Large intestine (tissue), 12 donors: ENCODE data around the gene GBX1. TPM values are rescaled to one million over a fixed set of nuclear protein-coding genes. Genes with fewer than 3 reads are reported as not detected.

Experiments used
- DNase-seq, 2 donors: peaks; one replicate each; pipeline versions ENCODE4 v3.0.0 to v3.0.0-alpha.2; 2013
- H3K27ac ChIP-seq: one replicate; pipeline ENCODE4 v1.5.1; 2013; ENCODE audit warnings: low read length
- H3K27me3 ChIP-seq: 2 replicates; pipeline ENCODE4 v1.6.1; 2013; ENCODE audit warnings: low read length; ENCODE audit not compliant: control insufficient read depth, insufficient read depth
- H3K36me3 ChIP-seq: 2 replicates; pipeline ENCODE4 v1.6.1; 2013; ENCODE audit warnings: low read length; ENCODE audit not compliant: control insufficient read depth, insufficient read depth
- H3K4me1 ChIP-seq: one replicate; pipeline ENCODE4 v1.6.1; 2013; ENCODE audit warnings: low read length; ENCODE audit not compliant: control insufficient read depth, insufficient read depth
- H3K4me3 ChIP-seq: one replicate; pipeline ENCODE4 v1.5.1; 2013; ENCODE audit warnings: low read length
- H3K9me3 ChIP-seq: one replicate; pipeline ENCODE4 v1.6.1; 2013; ENCODE audit warnings: mild to moderate bottlenecking, low read depth, low read length, moderate library complexity; ENCODE audit not compliant: control insufficient read depth
- WGBS: methylation state at CpG from one replicate; pipeline ENCODE4 v1.1.5; 2013; ENCODE audit warnings: low lambda C conversion rate; ENCODE audit not compliant: insufficient coverage; 5-methylcytosine and 5-hydroxymethylcytosine counted together
- long read RNA-seq, 11 donors: transcript quantifications; one replicate each; lab custom pipeline, GENCODE V29; 2026
- polyA plus RNA-seq: library from polyadenylated mRNA; unstranded; fragments of 120-200 nt; gene quantifications from one replicate; pipeline ENCODE4 v1.2.1, GENCODE V29; 2013

The GBX1 gene
- polyA plus RNA-seq = 0.07 TPM
- long read RNA-seq, donor 1 = 0 reads
- long read RNA-seq, donor 2 = 0 reads
- long read RNA-seq, donor 3 = 0 reads
- long read RNA-seq, donor 4 = 0 reads
- long read RNA-seq, donor 5 = 0 reads
- long read RNA-seq, donor 6 = 0 reads
- long read RNA-seq, donor 7 = 0 reads
- long read RNA-seq, donor 8 = 0 reads
- long read RNA-seq, donor 9 = 0 reads
- long read RNA-seq, donor 10 = 0 reads
- long read RNA-seq, donor 11 = 0 reads

GRCh38 chr7:151167197-151167961 lies at the start of gene GBX1:
Gene GBX1 (minus strand): TSS chr7:151167694. CDS start chr7:151167548, 146 bp downstream.
- H3K27me3 ChIP-seq = peaks cover 73% of the 10 kb centered on the region
- peak in 1 of 2 donors; percentile 22 for DNase-seq

DNA sequence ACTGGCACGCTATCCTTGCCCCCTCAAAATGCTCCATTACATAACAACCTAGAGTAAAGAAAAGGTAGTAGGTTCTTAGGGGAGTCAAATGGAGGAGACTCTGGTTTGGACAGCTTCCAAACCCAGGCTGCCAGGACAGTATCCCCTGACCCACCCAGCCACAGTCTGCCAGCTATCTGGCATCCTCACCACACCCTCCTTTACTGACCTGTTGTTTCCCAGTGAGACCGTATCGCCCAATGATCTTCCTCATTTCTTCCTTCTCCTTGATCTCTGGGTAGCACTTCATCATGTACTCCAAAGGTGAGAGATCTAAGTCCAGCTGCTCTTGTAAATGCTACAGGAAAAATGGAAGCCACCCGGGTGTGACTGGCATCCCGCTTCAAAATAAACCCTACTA lies 47.9 kb upstream of the GBX1 start:
- no peaks in the 10 kb centered on the region for H3K4me1 ChIP-seq
- H3K4me3 ChIP-seq = no peak overlapping the region
- H3K9me3 ChIP-seq = no peaks in the 10 kb centered on the region
- no peaks in the 10 kb centered on the region for H3K27me3 ChIP-seq
- H3K27ac ChIP-seq = no peak overlapping the region
- DNase-seq = no peak
- peaks cover 66% of the 10 kb centered on the region for H3K36me3 ChIP-seq
- no CpG with 5 or more reads among the region's 5 CpGs for WGBS

More at GRCh38 chr7:151167197-151167961, at the start of gene GBX1:
- H3K27ac ChIP-seq = no peak within 1 kb of the TSS
- WGBS = no CpG with 5 or more reads among the region's 101 CpGs
- H3K36me3 ChIP-seq = no peaks in the 10 kb centered on the region
- no peak within 1 kb of the TSS for H3K4me3 ChIP-seq
- H3K9me3 ChIP-seq = no peaks in the 10 kb centered on the region
- H3K4me1 ChIP-seq = peaks cover 3% of the 10 kb centered on the region

- no peaks in the 10 kb centered on the region for H3K4me1 ChIP-seq
- H3K36me3 ChIP-seq = peaks cover 60% of the 10 kb centered on the region
- no peak overlapping the region for H3K4me3 ChIP-seq
- no peak overlapping the region for H3K27ac ChIP-seq
- no peak for DNase-seq
- no peaks in the 10 kb centered on the region for H3K27me3 ChIP-seq
- H3K9me3 ChIP-seq = no peaks in the 10 kb centered on the region
- WGBS = no CpG with 5 or more reads among the region's 3 CpGs
Observed at GRCh38 chr7:151213826-151214225, 46.3 kb upstream of the GBX1 start.

DNA sequence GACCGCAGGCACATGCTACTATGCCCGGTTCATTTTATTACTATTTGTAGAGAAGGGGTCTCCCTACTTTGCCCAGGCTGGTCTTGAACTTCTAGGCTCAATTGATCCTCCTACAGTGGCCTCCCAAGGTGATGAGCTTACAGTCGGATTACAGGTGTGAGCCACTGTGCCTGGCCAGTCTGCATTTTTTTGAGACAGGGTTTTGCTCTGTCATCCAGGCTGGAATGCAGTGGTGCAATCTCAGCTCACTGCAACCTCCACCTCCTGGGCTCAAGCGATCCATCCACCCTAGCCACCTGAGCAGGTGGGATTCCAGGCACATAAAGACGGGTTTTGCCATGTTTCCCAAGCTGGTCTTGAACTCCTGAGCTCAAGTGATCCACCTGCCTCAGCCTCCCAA lies 45.1 kb upstream of the GBX1 start:
- WGBS = no CpG with 5 or more reads among the region's 5 CpGs
- Histone ChIP-seq H3K4me3 (no peak overlapping the region), H3K36me3 (peaks cover 48% of the 10 kb centered on the region), H3K27ac (no peak overlapping the region), H3K9me3 (no peaks in the 10 kb centered on the region), H3K27me3 (no peaks in the 10 kb centered on the region), H3K4me1 (no peaks in the 10 kb centered on the region)
- no peak for DNase-seq

DNA sequence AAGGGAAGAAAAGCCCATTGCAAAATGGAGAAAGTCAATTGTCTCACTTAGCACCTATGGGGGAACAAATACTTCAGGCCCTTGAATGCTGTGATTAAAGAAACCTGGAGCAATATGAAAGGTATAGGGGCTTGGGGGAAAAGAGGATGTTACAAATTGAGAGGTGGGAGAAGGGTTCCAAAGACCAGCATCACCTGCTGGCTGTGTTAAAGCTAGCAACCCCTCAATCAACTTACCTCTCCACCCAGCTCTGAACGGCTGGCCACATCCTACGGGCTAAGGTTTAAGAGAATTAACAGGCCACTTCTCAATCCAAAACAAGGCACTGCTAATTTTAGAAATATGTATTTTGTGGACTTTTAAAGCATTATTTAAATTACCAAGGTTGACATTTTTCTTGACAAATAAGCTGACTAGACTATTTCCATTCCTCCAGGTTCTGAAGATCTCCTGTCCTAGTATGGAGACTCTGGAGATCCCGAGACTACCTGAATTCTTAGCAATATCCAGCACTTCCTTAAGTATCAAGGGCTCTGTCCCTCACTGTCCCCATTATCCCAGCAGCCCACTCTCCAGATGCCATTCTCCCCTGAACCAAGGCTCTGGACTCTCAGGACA lies 43.8 kb upstream of the GBX1 start:
- WGBS = no CpG with 5 or more reads among the region's 3 CpGs
- Histone ChIP-seq H3K9me3 (no peaks in the 10 kb centered on the region), H3K27me3 (no peaks in the 10 kb centered on the region), H3K36me3 (peaks cover 34% of the 10 kb centered on the region), H3K4me3 (no peak overlapping the region), H3K4me1 (no peaks in the 10 kb centered on the region), H3K27ac (no peak overlapping the region)
- DNase-seq = no peak

DNA sequence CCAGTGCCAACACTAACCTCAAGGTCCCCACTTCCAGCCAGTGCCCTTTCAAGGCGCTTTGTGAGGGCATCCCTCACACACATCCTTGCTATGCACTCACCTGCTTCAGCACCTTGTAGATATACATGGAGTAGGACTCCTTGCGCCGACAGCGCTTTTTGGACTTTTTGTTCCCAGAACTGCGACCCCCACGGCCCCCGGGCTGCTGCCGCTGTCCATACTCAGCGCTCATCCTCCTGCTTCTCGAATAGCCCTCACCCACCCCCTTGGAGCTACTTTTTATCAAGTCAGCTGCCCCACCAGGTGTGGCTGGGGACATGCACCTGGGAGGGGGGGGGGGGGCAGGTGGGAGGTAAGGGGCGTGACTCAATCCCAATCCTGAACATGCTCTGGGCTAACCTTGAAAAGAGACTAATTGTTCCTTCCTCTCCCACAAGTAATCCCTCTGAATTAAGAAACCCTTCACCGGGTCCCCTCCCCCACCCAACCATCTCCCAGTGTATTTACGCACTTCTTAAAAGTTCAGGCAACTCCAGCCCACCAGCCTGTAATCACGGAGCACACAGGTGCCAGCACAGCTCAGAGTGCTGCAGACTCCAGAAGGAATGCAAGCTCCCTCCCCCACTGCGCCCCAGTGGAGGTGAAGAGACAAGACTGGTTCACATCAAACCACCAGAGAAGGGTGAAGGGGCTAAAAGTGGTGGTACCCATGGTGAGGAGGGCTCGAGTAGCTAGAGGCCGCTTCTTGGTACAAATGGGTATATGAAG lies 42.8 kb upstream of the GBX1 start, which contains the start of gene H2BK1:
TSS of gene H2BK1 (minus strand) at position 402 of the 768 bp plus-strand sequence. CDS start at position 232, 170 bp downstream.
- no peaks in the 10 kb centered on the region for H3K9me3 ChIP-seq
- H3K27me3 ChIP-seq = peaks cover 7% of the 10 kb centered on the region
- no peaks in the 10 kb centered on the region for H3K4me1 ChIP-seq
- H3K27ac ChIP-seq = no peak within 1 kb of the TSS
- H3K36me3 ChIP-seq = peaks cover 26% of the 10 kb centered on the region
- 83% methylated on average over 1 of the region's 17 CpGs for WGBS
- DNase-seq = no peak
- no peak within 1 kb of the TSS for H3K4me3 ChIP-seq

GRCh38 chr7:151209588-151209987 lies 42.1 kb upstream of the GBX1 start:
- no peak for DNase-seq
- H3K36me3 ChIP-seq = peaks cover 19% of the 10 kb centered on the region
- H3K9me3 ChIP-seq = no peaks in the 10 kb centered on the region
- no peak overlapping the region for H3K27ac ChIP-seq
- H3K4me1 ChIP-seq = no peaks in the 10 kb centered on the region
- H3K27me3 ChIP-seq = peaks cover 14% of the 10 kb centered on the region
- no CpG with 5 or more reads among the region's 6 CpGs for WGBS
- H3K4me3 ChIP-seq = no peak overlapping the region

GRCh38 chr7:151208253-151208862 lies 40.9 kb upstream of the GBX1 start:
- Histone ChIP-seq H3K27me3 (peaks cover 24% of the 10 kb centered on the region), H3K4me3 (no peak overlapping the region), H3K9me3 (no peaks in the 10 kb centered on the region), H3K27ac (no peak overlapping the region), H3K4me1 (no peaks in the 10 kb centered on the region), H3K36me3 (peaks cover 10% of the 10 kb centered on the region)
- WGBS = no CpG with 5 or more reads among the region's 9 CpGs
- DNase-seq = no peak

DNA sequence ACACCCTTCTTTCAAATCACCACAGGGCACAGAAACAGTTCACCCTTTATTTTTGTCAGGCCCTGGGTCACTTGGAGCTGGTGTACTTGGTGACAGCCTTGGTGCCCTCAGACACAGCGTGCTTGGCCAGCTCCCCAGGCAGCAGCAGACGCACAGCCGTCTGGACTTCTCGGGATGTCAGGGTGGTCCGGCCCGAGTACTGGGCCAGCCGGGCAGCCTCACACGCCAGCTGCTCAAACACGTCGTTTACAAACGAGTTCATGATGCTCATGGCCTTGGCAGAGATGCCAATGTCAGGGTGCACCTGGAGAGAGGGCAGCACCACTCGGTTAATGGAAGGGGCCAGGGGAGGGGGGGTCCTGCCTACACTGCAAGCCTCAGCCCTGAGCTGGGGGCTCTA lies 40.3 kb upstream of the GBX1 start:
- peaks cover 5% of the 10 kb centered on the region for H3K36me3 ChIP-seq
- H3K9me3 ChIP-seq = no peaks in the 10 kb centered on the region
- DNase-seq = no peak
- no peak overlapping the region for H3K4me3 ChIP-seq
- H3K27ac ChIP-seq = no peak overlapping the region
- WGBS = no CpG with 5 or more reads among the region's 12 CpGs
- no peaks in the 10 kb centered on the region for H3K4me1 ChIP-seq
- H3K27me3 ChIP-seq = peaks cover 28% of the 10 kb centered on the region

- WGBS = 100% methylated on average over 1 of the region's 9 CpGs
- H3K9me3 ChIP-seq = no peaks in the 10 kb centered on the region
- no peak overlapping the region for H3K4me3 ChIP-seq
- peaks cover under 1% of the 10 kb centered on the region for H3K36me3 ChIP-seq
- H3K27ac ChIP-seq = no peak overlapping the region
- H3K4me1 ChIP-seq = no peaks in the 10 kb centered on the region
- H3K27me3 ChIP-seq = peaks cover 30% of the 10 kb centered on the region
- DNase-seq = no peak
Observed at GRCh38 chr7:151207315-151207714, 39.8 kb upstream of the GBX1 start.
